Measurements from ENCODE around the gene B4GALNT1.

Gene B4GALNT1

GRCh38 chr12:57609101-57609780 is 23.8 kb downstream of the B4GALNT1 start:
- H3K9me3 Mint-ChIP-seq = no peaks in the 10 kb centered on the region
- ATAC-seq = no peak
- peaks cover 33% of the 10 kb centered on the region for H3K4me1 Mint-ChIP-seq
- DNase-seq = no peak
- no peak overlapping the region for H3K4me3 Mint-ChIP-seq
- peaks cover 40% of the 10 kb centered on the region for H3K27me3 Mint-ChIP-seq
- H3K27ac Mint-ChIP-seq = no peak overlapping the region

GRCh38 chr12:57607958-57608663 is 24.9 kb downstream of the B4GALNT1 start:
- DNase-seq = no peak
- ATAC-seq = no peak
- no peak overlapping the region for H3K27ac Mint-ChIP-seq
- peaks cover 29% of the 10 kb centered on the region for H3K27me3 Mint-ChIP-seq
- H3K4me3 Mint-ChIP-seq = no peak overlapping the region
- H3K4me1 Mint-ChIP-seq = peaks cover 41% of the 10 kb centered on the region
- no peaks in the 10 kb centered on the region for H3K9me3 Mint-ChIP-seq

GRCh38 chr12:57606821-57607220 is 26.2 kb downstream of the B4GALNT1 start:
- peaks cover 45% of the 10 kb centered on the region for H3K4me1 Mint-ChIP-seq
- H3K27ac Mint-ChIP-seq = no peak overlapping the region
- ATAC-seq = no peak
- H3K4me3 Mint-ChIP-seq = no peak overlapping the region
- H3K9me3 Mint-ChIP-seq = no peaks in the 10 kb centered on the region
- no peak for DNase-seq
- H3K27me3 Mint-ChIP-seq = peaks cover 16% of the 10 kb centered on the region

- no peaks in the 10 kb centered on the region for H3K9me3 Mint-ChIP-seq
- DNase-seq (no peak), ATAC-seq (no peak)
- peaks cover 45% of the 10 kb centered on the region for H3K4me1 Mint-ChIP-seq
- H3K27ac Mint-ChIP-seq = no peak overlapping the region
- H3K4me3 Mint-ChIP-seq = no peak overlapping the region
- peaks cover 15% of the 10 kb centered on the region for H3K27me3 Mint-ChIP-seq
These were observed 26.6 kb downstream of the B4GALNT1 start for GRCh38 chr12:57606399-57606798.

GRCh38 chr12:57605811-57606311 is 27.1 kb downstream of the B4GALNT1 start:
- no peak for DNase-seq
- peaks cover 42% of the 10 kb centered on the region for H3K4me1 Mint-ChIP-seq
- H3K27me3 Mint-ChIP-seq = peaks cover 12% of the 10 kb centered on the region
- no peaks in the 10 kb centered on the region for H3K9me3 Mint-ChIP-seq
- H3K4me3 Mint-ChIP-seq = peak overlapping the region; percentile 80 to 81
- no peak overlapping the region for H3K27ac Mint-ChIP-seq
- no peak for ATAC-seq

- ATAC-seq (peak; percentile 67), DNase-seq (no peak)
- H3K9me3 Mint-ChIP-seq = no peaks in the 10 kb centered on the region
- peaks cover 35% of the 10 kb centered on the region for H3K4me1 Mint-ChIP-seq
- H3K27ac Mint-ChIP-seq = peak overlapping the region; percentile 94 to 96
- H3K27me3 Mint-ChIP-seq = peaks cover 5% of the 10 kb centered on the region
- H3K4me3 Mint-ChIP-seq = peak overlapping the region; percentile 80 to 81
These were observed 27.8 kb downstream of the B4GALNT1 start for GRCh38 chr12:57604992-57605810.

- Mint-ChIP-seq H3K4me3 (peak within 1 kb of the TSS; percentile 80 to 81), H3K27me3 (no peaks in the 10 kb centered on the region), H3K9me3 (no peaks in the 10 kb centered on the region), H3K4me1 (peaks cover 33% of the 10 kb centered on the region), H3K27ac (peak within 1 kb of the TSS; percentile 94 to 96)
- DNase-seq (peak; percentile 42 to 58), ATAC-seq (peak; percentile 74)
These were observed 28.5 kb downstream of the B4GALNT1 start, which contains the start of gene DTX3 for GRCh38 chr12:57604454-57604991. Gene DTX3 (plus strand): TSS chr12:57604824. CDS start chr12:57606518, 1,694 bp downstream.

- Mint-ChIP-seq H3K4me3 (peak overlapping the region; percentile 80 to 81), H3K4me1 (peaks cover 33% of the 10 kb centered on the region), H3K9me3 (no peaks in the 10 kb centered on the region), H3K27ac (peak overlapping the region; percentile 90 to 95), H3K27me3 (no peaks in the 10 kb centered on the region)
- no peak for DNase-seq
- ATAC-seq = no peak
These were observed 29.1 kb downstream of the B4GALNT1 start for GRCh38 chr12:57603815-57604453.

GRCh38 chr12:57603324-57603723 is 29.7 kb downstream of the B4GALNT1 start:
- DNase-seq (no peak), ATAC-seq (no peak)
- peak overlapping the region; percentile 53 to 59 for H3K4me3 Mint-ChIP-seq

GRCh38 chr12:57602544-57602943 is 30.5 kb downstream of the B4GALNT1 start:
- Mint-ChIP-seq H3K9me3 (no peaks in the 10 kb centered on the region), H3K27ac (no peak overlapping the region), H3K4me1 (peaks cover 33% of the 10 kb centered on the region), H3K27me3 (no peaks in the 10 kb centered on the region), H3K4me3 (no peak overlapping the region)
- ATAC-seq (no peak), DNase-seq (no peak)

More at GRCh38 chr12:57603324-57603723, 29.7 kb downstream of the B4GALNT1 start:
- Mint-ChIP-seq H3K27ac (no peak overlapping the region), H3K9me3 (no peaks in the 10 kb centered on the region), H3K27me3 (no peaks in the 10 kb centered on the region), H3K4me1 (peaks cover 33% of the 10 kb centered on the region)

- DNase-seq (no peak), ATAC-seq (no peak)
- no peak overlapping the region for H3K4me3 Mint-ChIP-seq
- no peaks in the 10 kb centered on the region for H3K9me3 Mint-ChIP-seq
- H3K4me1 Mint-ChIP-seq = peaks cover 26% of the 10 kb centered on the region
- no peak overlapping the region for H3K27ac Mint-ChIP-seq
- H3K27me3 Mint-ChIP-seq = no peaks in the 10 kb centered on the region
These were observed 32.6 kb downstream of the B4GALNT1 start for GRCh38 chr12:57600395-57600794.

GRCh38 chr12:57593187-57593586 is 39.8 kb downstream of the B4GALNT1 start:
- Mint-ChIP-seq H3K27ac (no peak overlapping the region), H3K4me3 (no peak overlapping the region)

GRCh38 chr12:57592551-57593165 is 40.3 kb downstream of the B4GALNT1 start:
- H3K27me3 Mint-ChIP-seq = no peaks in the 10 kb centered on the region
- H3K9me3 Mint-ChIP-seq = no peaks in the 10 kb centered on the region
- H3K27ac Mint-ChIP-seq = no peak overlapping the region
- peaks cover 24% of the 10 kb centered on the region for H3K4me1 Mint-ChIP-seq
- peak overlapping the region in 1 of 2 donors; percentile 86 for H3K4me3 Mint-ChIP-seq
- DNase-seq = no peak
- no peak for ATAC-seq

More at GRCh38 chr12:57593187-57593586, 39.8 kb downstream of the B4GALNT1 start:
- ATAC-seq (no peak), DNase-seq (no peak)
- Mint-ChIP-seq H3K27me3 (no peaks in the 10 kb centered on the region), H3K9me3 (no peaks in the 10 kb centered on the region), H3K4me1 (peaks cover 24% of the 10 kb centered on the region)

- no peak for ATAC-seq
- Mint-ChIP-seq H3K4me1 (peaks cover 24% of the 10 kb centered on the region), H3K9me3 (no peaks in the 10 kb centered on the region)
These were observed 41.1 kb downstream of the B4GALNT1 start for GRCh38 chr12:57591782-57592325.

More at GRCh38 chr12:57591782-57592325, 41.1 kb downstream of the B4GALNT1 start:
- Mint-ChIP-seq H3K4me3 (peak overlapping the region; percentile 86 to 88), H3K27ac (peak overlapping the region; percentile 16 to 97), H3K27me3 (no peaks in the 10 kb centered on the region)
- no peak for DNase-seq
